GM12878 (cell line): ENCODE measurements around the gene TOB2.
"Not testable (repeated sequence)": the region's sequence is repeated elsewhere in the genome, so short reads cannot be mapped to it uniquely, and the experiment has no call there.

Source experiments
- BCL11A ChIP-seq: IDR thresholded peaks from 2 replicates; pipeline ENCODE4 v1.6.1; 2011; ENCODE audit warnings: low read depth, low read length
- CEBPB ChIP-seq, 2 experiments: fragments of 150-350 bp in 1 of 2; IDR thresholded peaks; 2 replicates each; pipeline ENCODE4 v1.6.1; 2012 to 2014; ENCODE audit warnings: low read depth in 2 of 2, low read length in 2 of 2, borderline replicate concordance in 1 of 2, inconsistent platforms in 1 of 2
- MAX ChIP-seq: IDR thresholded peaks from 2 replicates; pipeline ENCODE4 v1.6.1; 2012; ENCODE audit warnings: low read depth, low read length, improper control_type of control experiment
- MXI1 ChIP-seq: fragments of 150-350 bp; IDR thresholded peaks from 2 replicates; pipeline ENCODE4 v1.6.1; 2011; ENCODE audit warnings: low read depth, mild to moderate bottlenecking, inconsistent platforms, low read length, improper control_type of control experiment
- ZNF384 ChIP-seq: IDR thresholded peaks from 2 replicates; pipeline ENCODE4 v1.6.1; 2012; ENCODE audit warnings: low read depth, mild to moderate bottlenecking, low read length, improper control_type of control experiment, borderline replicate concordance
- TF ChIP-seq, protein P1 (sequence below), 3 experiments: IDR thresholded peaks in 2 of 3; conservative IDR thresholded peaks in 1 of 3; 2 replicates each; pipeline ENCODE4 v1.5.1; 2011; ENCODE audit warnings: low read depth in 3 of 3, low read length in 3 of 3, mild to moderate bottlenecking in 3 of 3, control low read depth in 2 of 3, moderate library complexity in 2 of 3, inconsistent platforms in 1 of 3, mixed read lengths in 1 of 3; ENCODE audit not compliant: control insufficient read depth in 2 of 3, insufficient read depth in 1 of 3; ENCODE audit errors: extremely low read depth in 1 of 3

DNA sequence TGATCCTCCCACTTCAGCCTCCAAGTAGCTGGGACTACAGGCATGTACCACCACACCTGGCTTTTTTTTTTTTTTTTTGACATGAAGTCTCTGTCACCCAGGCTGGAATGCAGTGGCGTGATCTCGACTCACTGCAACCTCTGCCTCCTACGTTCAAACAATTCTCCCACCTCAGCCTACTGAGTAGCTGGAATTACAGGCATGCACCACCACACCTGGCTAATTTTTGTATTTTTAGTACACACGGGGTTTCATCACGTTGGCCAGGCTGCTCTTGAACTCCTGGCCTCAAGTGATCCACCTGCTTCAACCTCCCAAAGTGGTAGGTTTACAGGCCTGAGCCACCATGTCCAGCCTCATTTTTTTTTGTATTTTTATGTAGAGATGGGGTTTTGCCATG lies 6.1 kb downstream of the TOB2 start:
- TF ChIP-seq BCL11A; MXI1; ZNF384; MAX; CEBPB (IDR thresholded peaks at IDR 0.05; ENCODE audit: borderline replicate concordance in 1 of 2, low read depth in 2 of 2, low read length in 2 of 2): not testable (repeated sequence)
- TF ChIP-seq, protein P1, sequence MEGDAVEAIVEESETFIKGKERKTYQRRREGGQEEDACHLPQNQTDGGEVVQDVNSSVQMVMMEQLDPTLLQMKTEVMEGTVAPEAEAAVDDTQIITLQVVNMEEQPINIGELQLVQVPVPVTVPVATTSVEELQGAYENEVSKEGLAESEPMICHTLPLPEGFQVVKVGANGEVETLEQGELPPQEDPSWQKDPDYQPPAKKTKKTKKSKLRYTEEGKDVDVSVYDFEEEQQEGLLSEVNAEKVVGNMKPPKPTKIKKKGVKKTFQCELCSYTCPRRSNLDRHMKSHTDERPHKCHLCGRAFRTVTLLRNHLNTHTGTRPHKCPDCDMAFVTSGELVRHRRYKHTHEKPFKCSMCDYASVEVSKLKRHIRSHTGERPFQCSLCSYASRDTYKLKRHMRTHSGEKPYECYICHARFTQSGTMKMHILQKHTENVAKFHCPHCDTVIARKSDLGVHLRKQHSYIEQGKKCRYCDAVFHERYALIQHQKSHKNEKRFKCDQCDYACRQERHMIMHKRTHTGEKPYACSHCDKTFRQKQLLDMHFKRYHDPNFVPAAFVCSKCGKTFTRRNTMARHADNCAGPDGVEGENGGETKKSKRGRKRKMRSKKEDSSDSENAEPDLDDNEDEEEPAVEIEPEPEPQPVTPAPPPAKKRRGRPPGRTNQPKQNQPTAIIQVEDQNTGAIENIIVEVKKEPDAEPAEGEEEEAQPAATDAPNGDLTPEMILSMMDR (IDR thresholded peaks at IDR 0.05 in 2 of 3, conservative IDR thresholded peaks at IDR 0.05 in 1 of 3; ENCODE audit: control insufficient read depth in 2 of 3, extremely low read depth in 1 of 3, insufficient read depth in 1 of 3, low read depth in 3 of 3, low read length in 3 of 3): not testable (repeated sequence)
